ENCODE data around the gene RIN3.

- TF ChIP-seq MEF2A (IDR thresholded peaks at IDR 0.05; ENCODE audit: insufficient read depth, low read depth, low read length) = no peak
- peak; percentile 47; the same call in 1 of the 2 replicates for TF ChIP-seq POLR2AphosphoS5 (IDR thresholded peaks at IDR 0.05; ENCODE audit: low read length)
- TF ChIP-seq MTA2 (IDR thresholded peaks at IDR 0.05; ENCODE audit: low read depth) = no peak
- no peak for TF ChIP-seq EZH2 (IDR thresholded peaks at IDR 0.05; ENCODE audit: borderline replicate concordance, control insufficient read depth, low read depth, low read length)
- peak; percentile 17 to 84; a peak in 3 of 4 replicates for TF ChIP-seq BHLHE40 (IDR thresholded peaks at IDR 0.05; ENCODE audit: borderline replicate concordance in 1 of 2, low read depth in 2 of 2, low read length in 1 of 2)
- TF ChIP-seq ZSCAN29 (IDR thresholded peaks at IDR 0.05) = no peak
- TF ChIP-seq TCF7 (IDR thresholded peaks at IDR 0.05; ENCODE audit: borderline replicate concordance) = no peak
- TF ChIP-seq RCOR1 (conservative IDR thresholded peaks at IDR 0.05; ENCODE audit: low read depth, low read length) = no peak
- 0 out of 2 replicates have a peak, but pooled peaks have one; percentile 8 for TF ChIP-seq YY1 (IDR thresholded peaks at IDR 0.05; ENCODE audit: low read depth, low read length)
These were observed at the start of gene RIN3 for GRCh38 chr14:92513204-92513965.
